Liver (tissue), 9 donors: ENCODE results near the gene MKNK1. TPM values are rescaled to one million over a fixed set of nuclear protein-coding genes. Genes with fewer than 3 reads are reported as not detected.

Experiments used
- DNase-seq: peaks from one replicate; pipeline ENCODE4 v3.0.0-alpha.2; 2017; ENCODE audit warnings: low spot score
- H3K27ac ChIP-seq, 2 donors: one replicate each; pipeline ENCODE4 v1.7.0; 2013; ENCODE audit warnings: inconsistent platforms in 2 of 2, low read length in 2 of 2, control low read depth in 1 of 2, low read depth in 1 of 2, mild to moderate bottlenecking in 1 of 2
- H3K27me3 ChIP-seq, 4 donors: one replicate each; pipeline versions ENCODE4 v1.6.1 to v1.7.0; 2013; ENCODE audit warnings: low read length in 3 of 4, inconsistent platforms in 1 of 4, mild to moderate bottlenecking in 1 of 4, moderate library complexity in 1 of 4; ENCODE audit not compliant: control insufficient read depth in 4 of 4, insufficient read depth in 4 of 4
- H3K36me3 ChIP-seq, 4 donors: one replicate each; pipeline versions ENCODE4 v1.6.1 to v1.7.0; 2013; ENCODE audit warnings: low read length in 3 of 4, mild to moderate bottlenecking in 3 of 4, low read depth in 1 of 4, moderate library complexity in 1 of 4; ENCODE audit not compliant: control insufficient read depth in 4 of 4, insufficient read depth in 3 of 4
- H3K4me1 ChIP-seq, 4 donors: one replicate each; pipeline versions ENCODE4 v1.6.1 to v1.7.0; 2013; ENCODE audit warnings: low read length in 3 of 4, mild to moderate bottlenecking in 3 of 4, moderate library complexity in 1 of 4; ENCODE audit not compliant: control insufficient read depth in 4 of 4, insufficient read depth in 4 of 4
- H3K4me3 ChIP-seq, 3 donors: one replicate each; pipeline versions ENCODE4 v1.6.1 to v1.7.0; 2013; ENCODE audit warnings: low read length in 3 of 3, control low read depth in 1 of 3, low read depth in 1 of 3, mild to moderate bottlenecking in 1 of 3
- H3K9ac ChIP-seq, 2 donors: one replicate each; pipeline ENCODE4 v1.7.0; 2013; ENCODE audit warnings: low read length in 2 of 2, mild to moderate bottlenecking in 2 of 2, moderate library complexity in 2 of 2, control low read depth in 1 of 2, low read depth in 1 of 2
- H3K9me3 ChIP-seq, 4 donors: one replicate each; pipeline versions ENCODE4 v1.6.1 to v1.7.0; 2013; ENCODE audit warnings: low read length in 3 of 4; ENCODE audit not compliant: control insufficient read depth in 4 of 4
- EGR1 ChIP-seq, 2 donors: IDR thresholded peaks; 2 replicates each; pipeline ENCODE4 v1.6.1; 2016 to 2018; ENCODE audit warnings: antibody characterized with exemption in 2 of 2, low read depth in 2 of 2
- FOXA1 ChIP-seq: IDR thresholded peaks from 2 replicates; pipeline ENCODE4 v1.6.1; 2016; ENCODE audit warnings: antibody characterized with exemption
- FOXA2 ChIP-seq: IDR thresholded peaks from 2 replicates; pipeline ENCODE4 v1.6.1; 2016; ENCODE audit warnings: antibody characterized with exemption
- GABPA ChIP-seq, 2 donors: IDR thresholded peaks in 1 of 2; conservative IDR thresholded peaks in 1 of 2; 2 replicates each; pipeline ENCODE4 v1.6.1; 2016; ENCODE audit warnings: antibody characterized with exemption in 2 of 2, mild to moderate bottlenecking in 1 of 2, moderate library complexity in 1 of 2
- HNF4A ChIP-seq, 2 donors: conservative IDR thresholded peaks; 2 replicates each; pipeline ENCODE4 v1.6.1; 2016; ENCODE audit warnings: antibody characterized with exemption in 2 of 2, mild to moderate bottlenecking in 2 of 2
- HNF4G ChIP-seq: IDR thresholded peaks from 2 replicates; pipeline ENCODE4 v1.6.1; 2016; ENCODE audit warnings: antibody characterized with exemption
- JUND ChIP-seq, 2 donors: IDR thresholded peaks; 2 replicates each; pipeline ENCODE4 v1.6.1; 2016; ENCODE audit warnings: antibody characterized with exemption in 2 of 2
- NR2F2 ChIP-seq: IDR thresholded peaks from 2 replicates; pipeline ENCODE4 v1.6.1; 2016; ENCODE audit warnings: antibody characterized with exemption
- RAD21 ChIP-seq, 2 donors: IDR thresholded peaks; 2 replicates each; pipeline ENCODE4 v1.6.1; 2016; ENCODE audit warnings: antibody characterized with exemption in 2 of 2, mild to moderate bottlenecking in 2 of 2
- RXRA ChIP-seq, 2 donors: IDR thresholded peaks; 2 replicates each; pipeline ENCODE4 v1.6.1; 2017 to 2018; ENCODE audit warnings: antibody characterized with exemption in 2 of 2, mild to moderate bottlenecking in 1 of 2
- SP1 ChIP-seq: IDR thresholded peaks from 2 replicates; pipeline ENCODE4 v1.6.1; 2018; ENCODE audit warnings: antibody characterized with exemption, mild to moderate bottlenecking
- TAF1 ChIP-seq: conservative IDR thresholded peaks from 2 replicates; pipeline ENCODE4 v1.6.1; 2016; ENCODE audit warnings: antibody characterized with exemption, mild to moderate bottlenecking
- WGBS: extraction: QIAGEN DNeasy Blood & Tissue Kit; methylation state at CpG from one replicate; pipeline ENCODE4 v1.1.7; 2013; 5-methylcytosine and 5-hydroxymethylcytosine counted together
- polyA plus RNA-seq, 2 donors: library from polyadenylated mRNA; stranded (reverse) in 1 of 2; unstranded in 1 of 2; fragments of 200-250 nt in 1 of 2; fragments of >200 nt in 1 of 2; fragmentation: Nextera tagmentation in 1 of 2; extraction: Ambion mirVana in 1 of 2; gene quantifications; one replicate each; pipeline versions ENCODE4 v1.2.1 to v1.2.3, GENCODE V29; 2013 to 2015
- total RNA-seq, 2 donors: library from RNA; depleted of rRNA; stranded (reverse); fragments of >200 nt; gene quantifications; one replicate each; pipeline ENCODE4 v1.2.3, GENCODE V29; 2014
- TF ChIP-seq, protein P1 (sequence below): IDR thresholded peaks from 2 replicates; pipeline ENCODE4 v1.6.1; 2016; ENCODE audit warnings: antibody characterized with exemption
- TF ChIP-seq, protein P2 (sequence below): IDR thresholded peaks from 2 replicates; pipeline ENCODE4 v1.6.1; 2016; ENCODE audit warnings: antibody characterized with exemption, mild to moderate bottlenecking
- TF ChIP-seq, protein P3 (sequence below): IDR thresholded peaks from 2 replicates; pipeline ENCODE4 v1.6.1; 2016; ENCODE audit warnings: antibody characterized with exemption
- TF ChIP-seq, protein P4 (sequence below): fragments of 150-350 bp; IDR thresholded peaks from 2 replicates; pipeline ENCODE4 v1.5.1; 2017; ENCODE audit warnings: improper control_type of control experiment, low read depth, low read length; ENCODE audit not compliant: missing input control
- TF ChIP-seq, protein P5 (sequence below): IDR thresholded peaks from 2 replicates; pipeline ENCODE4 v1.6.1; 2016; ENCODE audit warnings: antibody characterized with exemption
- donor health status: healthy.
- donor health status: healthy.
- donor health status: healthy.
- donor health status: healthy.
- donor health status: healthy.

The MKNK1 gene
- total and polyA plus RNA-seq, 4 donors, result 10.2 to 30.8 (median 18.3) TPM

DNA sequence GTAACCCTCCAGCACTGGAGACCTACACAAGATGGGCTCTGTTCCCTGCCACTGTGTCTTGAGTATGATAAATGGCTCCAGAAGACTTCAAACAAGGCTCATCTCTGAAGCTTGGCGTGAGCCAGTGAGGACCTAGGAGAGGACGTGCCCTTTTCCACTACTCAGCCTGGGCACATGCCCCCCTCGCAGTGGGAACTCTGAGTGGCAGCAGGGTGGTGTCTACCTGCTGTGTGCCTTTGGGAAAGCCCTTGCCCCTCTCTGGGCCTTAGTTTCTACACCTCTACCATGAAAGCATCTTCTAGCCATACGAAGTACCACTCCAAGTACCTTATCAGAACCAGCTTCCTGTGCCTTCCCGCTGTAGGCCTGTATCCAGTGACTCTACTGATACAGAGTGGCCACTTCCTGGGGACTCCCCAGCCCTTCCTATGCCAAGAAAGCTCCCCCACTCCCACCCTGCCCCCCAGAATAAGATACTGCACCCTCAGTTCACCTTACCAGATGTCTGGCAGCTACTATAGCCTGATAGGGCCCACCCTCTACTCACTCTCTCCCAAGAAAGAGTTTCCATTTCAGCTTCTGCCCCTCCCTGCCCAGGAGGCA, 15.7 kb upstream of the MKNK1 start:
- TF ChIP-seq, protein P1, sequence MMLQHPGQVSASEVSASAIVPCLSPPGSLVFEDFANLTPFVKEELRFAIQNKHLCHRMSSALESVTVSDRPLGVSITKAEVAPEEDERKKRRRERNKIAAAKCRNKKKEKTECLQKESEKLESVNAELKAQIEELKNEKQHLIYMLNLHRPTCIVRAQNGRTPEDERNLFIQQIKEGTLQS, result no peak
- no peak for TF ChIP-seq RAD21 (IDR thresholded peaks at IDR 0.05)
- TF ChIP-seq, protein P2, sequence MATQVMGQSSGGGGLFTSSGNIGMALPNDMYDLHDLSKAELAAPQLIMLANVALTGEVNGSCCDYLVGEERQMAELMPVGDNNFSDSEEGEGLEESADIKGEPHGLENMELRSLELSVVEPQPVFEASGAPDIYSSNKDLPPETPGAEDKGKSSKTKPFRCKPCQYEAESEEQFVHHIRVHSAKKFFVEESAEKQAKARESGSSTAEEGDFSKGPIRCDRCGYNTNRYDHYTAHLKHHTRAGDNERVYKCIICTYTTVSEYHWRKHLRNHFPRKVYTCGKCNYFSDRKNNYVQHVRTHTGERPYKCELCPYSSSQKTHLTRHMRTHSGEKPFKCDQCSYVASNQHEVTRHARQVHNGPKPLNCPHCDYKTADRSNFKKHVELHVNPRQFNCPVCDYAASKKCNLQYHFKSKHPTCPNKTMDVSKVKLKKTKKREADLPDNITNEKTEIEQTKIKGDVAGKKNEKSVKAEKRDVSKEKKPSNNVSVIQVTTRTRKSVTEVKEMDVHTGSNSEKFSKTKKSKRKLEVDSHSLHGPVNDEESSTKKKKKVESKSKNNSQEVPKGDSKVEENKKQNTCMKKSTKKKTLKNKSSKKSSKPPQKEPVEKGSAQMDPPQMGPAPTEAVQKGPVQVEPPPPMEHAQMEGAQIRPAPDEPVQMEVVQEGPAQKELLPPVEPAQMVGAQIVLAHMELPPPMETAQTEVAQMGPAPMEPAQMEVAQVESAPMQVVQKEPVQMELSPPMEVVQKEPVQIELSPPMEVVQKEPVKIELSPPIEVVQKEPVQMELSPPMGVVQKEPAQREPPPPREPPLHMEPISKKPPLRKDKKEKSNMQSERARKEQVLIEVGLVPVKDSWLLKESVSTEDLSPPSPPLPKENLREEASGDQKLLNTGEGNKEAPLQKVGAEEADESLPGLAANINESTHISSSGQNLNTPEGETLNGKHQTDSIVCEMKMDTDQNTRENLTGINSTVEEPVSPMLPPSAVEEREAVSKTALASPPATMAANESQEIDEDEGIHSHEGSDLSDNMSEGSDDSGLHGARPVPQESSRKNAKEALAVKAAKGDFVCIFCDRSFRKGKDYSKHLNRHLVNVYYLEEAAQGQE, result no peak
- TF ChIP-seq FOXA1, result no peak
- TF ChIP-seq HNF4G, result no peak
- TF ChIP-seq RXRA (IDR thresholded peaks at IDR 0.05), result no peak
- TF ChIP-seq JUND (IDR thresholded peaks at IDR 0.05), result no peak
- TF ChIP-seq HNF4A (conservative IDR thresholded peaks at IDR 0.05), result no peak
- no peak for TF ChIP-seq GABPA (IDR thresholded peaks at IDR 0.05 in 1 of 2, conservative IDR thresholded peaks at IDR 0.05 in 1 of 2)
- TF ChIP-seq SP1, result no peak
- no peak for TF ChIP-seq NR2F2
- TF ChIP-seq, protein P3, sequence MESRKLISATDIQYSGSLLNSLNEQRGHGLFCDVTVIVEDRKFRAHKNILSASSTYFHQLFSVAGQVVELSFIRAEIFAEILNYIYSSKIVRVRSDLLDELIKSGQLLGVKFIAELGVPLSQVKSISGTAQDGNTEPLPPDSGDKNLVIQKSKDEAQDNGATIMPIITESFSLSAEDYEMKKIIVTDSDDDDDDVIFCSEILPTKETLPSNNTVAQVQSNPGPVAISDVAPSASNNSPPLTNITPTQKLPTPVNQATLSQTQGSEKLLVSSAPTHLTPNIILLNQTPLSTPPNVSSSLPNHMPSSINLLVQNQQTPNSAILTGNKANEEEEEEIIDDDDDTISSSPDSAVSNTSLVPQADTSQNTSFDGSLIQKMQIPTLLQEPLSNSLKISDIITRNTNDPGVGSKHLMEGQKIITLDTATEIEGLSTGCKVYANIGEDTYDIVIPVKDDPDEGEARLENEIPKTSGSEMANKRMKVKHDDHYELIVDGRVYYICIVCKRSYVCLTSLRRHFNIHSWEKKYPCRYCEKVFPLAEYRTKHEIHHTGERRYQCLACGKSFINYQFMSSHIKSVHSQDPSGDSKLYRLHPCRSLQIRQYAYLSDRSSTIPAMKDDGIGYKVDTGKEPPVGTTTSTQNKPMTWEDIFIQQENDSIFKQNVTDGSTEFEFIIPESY, result no peak
- TF ChIP-seq FOXA2, result no peak
- TF ChIP-seq, protein P4, sequence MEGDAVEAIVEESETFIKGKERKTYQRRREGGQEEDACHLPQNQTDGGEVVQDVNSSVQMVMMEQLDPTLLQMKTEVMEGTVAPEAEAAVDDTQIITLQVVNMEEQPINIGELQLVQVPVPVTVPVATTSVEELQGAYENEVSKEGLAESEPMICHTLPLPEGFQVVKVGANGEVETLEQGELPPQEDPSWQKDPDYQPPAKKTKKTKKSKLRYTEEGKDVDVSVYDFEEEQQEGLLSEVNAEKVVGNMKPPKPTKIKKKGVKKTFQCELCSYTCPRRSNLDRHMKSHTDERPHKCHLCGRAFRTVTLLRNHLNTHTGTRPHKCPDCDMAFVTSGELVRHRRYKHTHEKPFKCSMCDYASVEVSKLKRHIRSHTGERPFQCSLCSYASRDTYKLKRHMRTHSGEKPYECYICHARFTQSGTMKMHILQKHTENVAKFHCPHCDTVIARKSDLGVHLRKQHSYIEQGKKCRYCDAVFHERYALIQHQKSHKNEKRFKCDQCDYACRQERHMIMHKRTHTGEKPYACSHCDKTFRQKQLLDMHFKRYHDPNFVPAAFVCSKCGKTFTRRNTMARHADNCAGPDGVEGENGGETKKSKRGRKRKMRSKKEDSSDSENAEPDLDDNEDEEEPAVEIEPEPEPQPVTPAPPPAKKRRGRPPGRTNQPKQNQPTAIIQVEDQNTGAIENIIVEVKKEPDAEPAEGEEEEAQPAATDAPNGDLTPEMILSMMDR, result no peak
- TF ChIP-seq TAF1, result no peak
- WGBS, result 86% methylated on average over 5 of the region's 5 CpGs
- H3K4me1 ChIP-seq, result peaks cover 6 to 19% (median 12%) of the 10 kb centered on the region in 4 donors
- H3K9me3 ChIP-seq, result no peaks in the 10 kb centered on the region
- DNase-seq, result no peak
- no peak overlapping the region for H3K27ac ChIP-seq
- no peaks in the 10 kb centered on the region for H3K36me3 ChIP-seq
- no peak overlapping the region for H3K9ac ChIP-seq
- H3K4me3 ChIP-seq, result no peak overlapping the region
- no peaks in the 10 kb centered on the region for H3K27me3 ChIP-seq

DNA sequence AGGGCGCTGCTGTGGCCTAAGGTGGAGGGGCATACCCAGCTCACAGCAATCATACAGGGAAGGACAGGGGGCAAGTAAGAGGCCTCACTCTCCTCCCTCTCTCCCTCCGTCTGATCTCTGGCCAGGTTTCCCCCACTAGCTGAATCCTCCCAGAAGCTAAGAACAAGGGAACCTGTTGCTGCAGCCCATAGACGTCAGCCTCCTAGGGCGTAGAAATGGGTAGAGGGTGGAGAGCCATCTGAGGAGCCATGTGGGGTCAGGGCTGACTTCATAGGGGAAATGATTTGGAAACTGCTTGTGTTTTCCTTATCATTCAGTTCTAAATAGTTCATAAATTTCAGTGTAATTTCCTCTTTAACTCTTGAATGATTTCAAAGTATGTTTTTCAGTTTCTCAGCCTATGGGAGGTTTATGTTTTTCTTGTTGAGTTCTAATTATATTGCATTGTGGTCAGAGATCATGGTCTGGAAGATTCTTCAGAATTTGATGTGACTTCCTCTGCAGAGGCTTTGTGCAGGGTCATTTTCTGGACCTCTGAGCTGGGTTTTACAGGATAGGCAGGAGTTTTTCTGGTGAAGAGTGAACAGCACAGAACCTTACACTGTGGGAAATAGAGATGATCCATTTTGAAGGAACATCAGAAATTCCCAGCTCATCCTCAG, 14.8 kb upstream of the MKNK1 start:
- Histone ChIP-seq H3K9me3 (no peaks in the 10 kb centered on the region), H3K27ac (no peak overlapping the region), H3K4me3 (no peak overlapping the region), H3K27me3 (no peaks in the 10 kb centered on the region), H3K9ac (no peak overlapping the region), H3K4me1 (peaks cover 9 to 26% (median 18%) of the 10 kb centered on the region in 4 donors), H3K36me3 (no peaks in the 10 kb centered on the region)
- 82% methylated on average over 4 of the region's 4 CpGs for WGBS
- DNase-seq, result no peak
- TF ChIP-seq HNF4A (conservative IDR thresholded peaks at IDR 0.05) (no peak), GABPA (IDR thresholded peaks at IDR 0.05 in 1 of 2, conservative IDR thresholded peaks at IDR 0.05 in 1 of 2) (no peak), FOXA1 (no peak), TAF1 (no peak), NR2F2 (no peak), RAD21 (IDR thresholded peaks at IDR 0.05) (no peak), JUND (IDR thresholded peaks at IDR 0.05) (no peak), HNF4G (no peak), EGR1 (IDR thresholded peaks at IDR 0.05; ENCODE audit: low read depth in 2 of 2) (no peak)
- TF ChIP-seq, protein P5, sequence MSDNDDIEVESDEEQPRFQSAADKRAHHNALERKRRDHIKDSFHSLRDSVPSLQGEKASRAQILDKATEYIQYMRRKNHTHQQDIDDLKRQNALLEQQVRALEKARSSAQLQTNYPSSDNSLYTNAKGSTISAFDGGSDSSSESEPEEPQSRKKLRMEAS, result no peak
- TF ChIP-seq, protein P2, result no peak
